ENCODE results near the gene SIT1. TPM values are rescaled to one million over a fixed set of nuclear protein-coding genes. Genes with fewer than 3 reads are reported as not detected.

SIT1 gene
- total and polyA plus RNA-seq, 3 donors from 2014 or later: 0.43 to 1.6 TPM; not detected in 1

- Histone ChIP-seq H3K4me3 (peak overlapping the region; percentile 53 to 63), H3K27ac (peak overlapping the region in 1 of 2 donors; percentile 37), H3K4me1 (peaks cover 14% of the 10 kb centered on the region), H3K36me3 (ENCODE audit: low read depth, missing control alignments) (no peaks in the 10 kb centered on the region), H3K27me3 (no peaks in the 10 kb centered on the region), H3K9me3 (no peaks in the 10 kb centered on the region)
- TF ChIP-seq CTCF (IDR thresholded peaks at IDR 0.05) (no peak), POLR2A (IDR thresholded peaks at IDR 0.05) (no peak)
- intact Hi-C loops (cut with DNase I; ENCODE audit: low total_unique reads): loop anchor here (10.0 kb wide), 1 partner anchor 59 kb away; no protein-coding TSS in a partner anchor
- WGBS, 2 donors: 21 to 24% methylated on average over 5 of the region's 5 CpGs
- no peak for DNase-seq
Measured at GRCh38 chr9:35665471-35665818, 14.7 kb upstream of the SIT1 start.

GRCh38 chr9:35664531-35665470 is 14.1 kb upstream of the SIT1 start, which contains the start of gene ARHGEF39:
Gene ARHGEF39 (minus strand): TSS chr9:35665195. CDS start chr9:35665169, 26 bp downstream.
- 8 to 16% methylated on average over 18 to 49 of the region's 58 CpGs for WGBS, 2 donors
- H3K4me1 ChIP-seq: peaks cover 14% of the 10 kb centered on the region
- intact Hi-C loops (cut with DNase I; ENCODE audit: low total_unique reads): loop anchor here (10.0 kb wide), 1 partner anchor 60 kb away; no protein-coding TSS in a partner anchor

GRCh38 chr9:35662437-35662836 is 11.7 kb upstream of the SIT1 start:
- 90 to 91% methylated on average over 3 to 7 of the region's 7 CpGs for WGBS, 2 donors
- H3K27ac ChIP-seq: no peak overlapping the region
- no peaks in the 10 kb centered on the region for H3K36me3 ChIP-seq (ENCODE audit: low read depth, missing control alignments)
- H3K27me3 ChIP-seq: no peaks in the 10 kb centered on the region
- intact Hi-C loops (cut with DNase I; ENCODE audit: low total_unique reads): loop anchor here (10.0 kb wide), 1 partner anchor 62 kb away; no protein-coding TSS in a partner anchor
- TF ChIP-seq CTCF (IDR thresholded peaks at IDR 0.05) (no peak), POLR2A (IDR thresholded peaks at IDR 0.05) (no peak)
- no peak overlapping the region for H3K4me3 ChIP-seq
- no peak for DNase-seq
- H3K4me1 ChIP-seq: peaks cover 19% of the 10 kb centered on the region
- no peaks in the 10 kb centered on the region for H3K9me3 ChIP-seq

More at GRCh38 chr9:35664531-35665470, 14.1 kb upstream of the SIT1 start, which contains the start of gene ARHGEF39:
- peak within 1 kb of the TSS; percentile 22 to 37 for H3K27ac ChIP-seq
- no peaks in the 10 kb centered on the region for H3K36me3 ChIP-seq (ENCODE audit: low read depth, missing control alignments)
- DNase-seq: peak; percentile 84
- H3K4me3 ChIP-seq: peak within 1 kb of the TSS; percentile 53 to 63
- TF ChIP-seq POLR2A (IDR thresholded peaks at IDR 0.05) (no peak), CTCF (IDR thresholded peaks at IDR 0.05) (no peak)
- no peaks in the 10 kb centered on the region for H3K9me3 ChIP-seq
- H3K27me3 ChIP-seq: no peaks in the 10 kb centered on the region

GRCh38 chr9:35661756-35662350 is 11.1 kb upstream of the SIT1 start:
- intact Hi-C loops (cut with DNase I; ENCODE audit: low total_unique reads): loop anchor here (10.0 kb wide), 1 partner anchor 63 kb away; no protein-coding TSS in a partner anchor
- H3K9me3 ChIP-seq: no peaks in the 10 kb centered on the region
- H3K27ac ChIP-seq: peak overlapping the region; percentile 36 to 77
- peaks cover 19% of the 10 kb centered on the region for H3K4me1 ChIP-seq
- no peaks in the 10 kb centered on the region for H3K27me3 ChIP-seq
- H3K4me3 ChIP-seq: no peak overlapping the region
- no peak for TF ChIP-seq CTCF (IDR thresholded peaks at IDR 0.05)
- no peak for TF ChIP-seq POLR2A (IDR thresholded peaks at IDR 0.05)
- no peak for DNase-seq
- no peaks in the 10 kb centered on the region for H3K36me3 ChIP-seq (ENCODE audit: low read depth, missing control alignments)
- WGBS, 2 donors: 74 to 89% methylated on average over 3 of the region's 3 CpGs

All from testis (tissue), 3 donors.